Measurements from ENCODE around the gene C1QTNF8.

C1QTNF8 gene, protein sequence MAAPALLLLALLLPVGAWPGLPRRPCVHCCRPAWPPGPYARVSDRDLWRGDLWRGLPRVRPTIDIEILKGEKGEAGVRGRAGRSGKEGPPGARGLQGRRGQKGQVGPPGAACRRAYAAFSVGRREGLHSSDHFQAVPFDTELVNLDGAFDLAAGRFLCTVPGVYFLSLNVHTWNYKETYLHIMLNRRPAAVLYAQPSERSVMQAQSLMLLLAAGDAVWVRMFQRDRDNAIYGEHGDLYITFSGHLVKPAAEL

DNA sequence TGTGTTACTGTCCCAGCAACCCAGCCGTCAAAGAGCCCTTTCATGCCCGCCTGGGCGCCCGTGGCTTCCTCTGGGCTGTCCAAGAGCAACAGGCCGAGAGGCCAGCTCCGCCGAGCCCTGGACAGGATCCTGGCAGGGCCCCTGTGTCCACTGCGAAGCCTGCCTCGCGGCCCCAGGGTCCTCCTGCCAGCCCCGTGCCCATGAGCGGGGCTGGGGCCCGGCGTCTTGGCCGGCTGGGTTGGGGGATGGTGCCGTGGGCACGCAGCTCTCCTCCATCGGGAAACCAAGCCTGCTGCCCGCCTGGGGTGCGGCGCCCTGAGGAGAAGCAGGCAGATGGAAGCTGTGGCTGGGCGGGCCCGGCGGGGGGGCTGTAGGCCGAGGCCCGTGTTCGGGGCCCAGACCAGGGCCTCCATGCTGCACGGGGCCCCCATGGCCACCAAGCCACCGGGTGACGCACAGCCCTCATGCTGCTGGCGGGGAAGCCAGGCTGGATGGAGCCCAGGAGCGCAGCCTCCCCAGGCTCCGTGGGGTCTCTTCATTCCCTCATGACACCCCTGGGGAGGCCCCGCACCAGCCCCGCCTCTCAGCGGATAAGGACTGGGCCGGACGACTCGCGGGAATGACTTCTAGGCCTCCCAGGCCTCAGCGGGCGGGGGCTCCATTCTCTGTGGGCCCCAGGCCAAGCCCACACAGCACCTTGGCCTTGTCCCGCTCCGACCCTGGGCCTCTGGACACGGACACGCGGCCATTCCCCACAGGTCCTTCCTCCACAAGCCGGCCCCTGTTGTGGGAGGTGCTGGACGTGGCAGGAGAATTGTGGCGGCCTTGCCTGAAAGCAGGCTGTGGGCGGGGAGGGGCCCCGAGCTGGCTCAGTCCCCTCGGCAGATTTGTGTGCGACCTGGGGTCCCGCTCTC is at the start of gene C1QTNF8:
TSS of gene C1QTNF8 (minus strand) at position 76 of the 914 bp plus-strand sequence. CDS start 1,322 bp downstream, outside the sequence.
- DNase-seq: no peak

DNA sequence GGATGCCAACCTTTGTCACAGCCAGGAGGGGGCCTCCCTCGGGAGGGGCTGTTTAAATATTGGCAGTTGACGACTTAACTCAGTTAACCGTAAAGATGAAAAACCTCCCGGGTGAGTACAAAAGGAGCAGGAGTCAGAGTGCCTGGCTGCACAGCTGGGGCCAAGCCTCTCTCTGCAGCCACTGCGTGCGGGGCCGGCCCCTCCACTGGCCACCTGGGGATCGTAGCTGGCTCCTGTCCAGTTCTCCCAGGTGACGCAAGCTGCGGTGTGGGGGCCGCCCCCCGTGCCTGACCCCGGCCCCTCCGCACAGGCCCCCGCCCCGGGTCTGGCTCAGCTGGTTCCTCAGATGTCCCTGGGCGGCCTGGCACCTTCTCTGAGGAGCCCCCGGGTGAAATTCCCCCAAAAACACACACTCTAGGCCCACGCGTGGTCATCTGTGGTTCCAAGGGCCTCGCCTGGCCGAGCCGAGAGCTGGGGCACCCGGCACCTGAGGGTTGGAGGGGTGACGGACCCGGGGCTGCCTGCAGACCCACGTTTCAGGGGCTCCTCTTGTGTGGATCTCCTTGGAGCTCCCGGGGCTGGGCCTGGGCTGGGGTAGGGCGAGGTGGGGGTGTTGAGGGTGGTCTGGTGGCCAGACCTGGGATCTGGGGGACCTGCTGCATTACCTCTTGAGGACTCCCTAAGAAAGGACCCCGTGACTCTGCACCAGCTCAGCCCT is 49.5 kb upstream of the C1QTNF8 start:
- DNase-seq: no peak

DNA sequence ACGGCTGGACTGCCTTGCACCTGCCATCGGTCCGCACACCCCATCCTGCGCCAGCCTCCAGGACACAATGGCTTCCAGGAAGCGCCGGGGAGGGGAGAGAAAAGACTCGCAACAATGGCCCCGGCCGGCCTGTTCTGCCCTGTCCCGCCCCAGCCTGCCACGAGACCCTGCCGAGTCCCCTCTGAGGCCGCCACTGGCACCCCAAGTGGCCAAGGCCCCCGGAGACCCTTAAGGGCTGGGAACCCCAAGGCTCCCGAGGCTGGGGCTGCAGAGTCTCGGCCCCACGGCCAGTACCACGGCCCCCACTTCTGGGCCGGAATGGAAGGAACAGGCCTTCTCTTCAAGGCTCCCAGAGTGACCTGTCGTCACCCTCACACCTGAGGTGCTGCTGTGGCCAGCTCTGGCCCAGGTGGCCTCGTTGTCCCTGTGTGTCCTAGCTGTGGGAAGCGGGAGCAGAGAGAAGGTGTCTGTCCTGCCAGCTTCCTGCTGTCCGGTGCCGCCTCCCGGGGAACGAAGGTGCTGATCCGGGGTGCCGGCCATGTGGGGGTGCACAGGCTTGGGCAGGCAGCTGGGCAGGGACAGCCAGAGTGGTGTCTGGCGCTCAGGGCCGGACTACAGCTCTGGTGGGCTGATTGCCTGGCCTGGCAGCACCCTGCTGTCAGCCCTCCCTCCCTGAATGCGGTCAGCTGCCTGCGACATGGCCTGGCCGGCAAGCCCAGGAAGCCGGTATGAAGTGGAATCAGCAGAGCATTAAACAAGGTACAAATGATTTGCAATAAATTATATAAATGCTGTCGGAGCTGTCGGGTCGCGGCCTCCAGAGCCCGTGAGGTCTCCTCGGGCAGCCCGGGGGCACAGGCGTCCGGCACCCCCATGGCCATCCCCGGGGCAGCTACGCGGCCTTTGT is 48.7 kb upstream of the C1QTNF8 start:
- no peak for DNase-seq

DNA sequence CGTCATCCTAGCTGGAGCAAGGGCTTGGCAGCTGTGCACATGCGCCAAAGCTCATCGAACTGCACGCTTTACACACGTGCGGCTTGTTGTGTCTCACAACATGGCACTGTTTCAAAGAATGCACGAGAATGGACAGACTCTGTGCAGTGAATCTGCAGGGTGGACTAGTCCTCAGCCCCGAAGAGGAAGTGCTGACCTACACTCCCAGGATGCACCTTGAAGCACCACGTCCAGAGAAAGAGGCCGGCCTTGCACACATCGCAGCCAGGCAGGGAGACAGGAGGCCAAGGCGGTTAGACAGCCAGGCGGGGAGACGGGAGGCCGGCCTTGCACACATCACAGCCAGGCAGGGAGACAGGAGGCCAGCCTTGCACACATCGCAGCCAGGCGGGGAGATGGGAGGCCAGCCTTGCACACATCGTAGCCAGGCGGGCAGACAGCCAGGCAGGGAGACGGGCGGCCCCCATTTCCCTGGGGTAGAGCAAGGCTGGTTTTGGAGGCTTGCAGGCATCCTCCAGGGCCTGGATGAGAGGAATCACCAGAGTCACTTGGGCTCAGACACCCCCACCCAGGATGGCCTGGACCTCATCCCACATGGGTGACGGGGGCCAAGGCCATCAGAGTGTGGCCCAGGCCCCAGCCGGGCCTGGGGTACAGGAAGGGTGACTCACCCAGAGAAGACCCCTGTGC is 47.9 kb upstream of the C1QTNF8 start:
- DNase-seq: no peak

DNA sequence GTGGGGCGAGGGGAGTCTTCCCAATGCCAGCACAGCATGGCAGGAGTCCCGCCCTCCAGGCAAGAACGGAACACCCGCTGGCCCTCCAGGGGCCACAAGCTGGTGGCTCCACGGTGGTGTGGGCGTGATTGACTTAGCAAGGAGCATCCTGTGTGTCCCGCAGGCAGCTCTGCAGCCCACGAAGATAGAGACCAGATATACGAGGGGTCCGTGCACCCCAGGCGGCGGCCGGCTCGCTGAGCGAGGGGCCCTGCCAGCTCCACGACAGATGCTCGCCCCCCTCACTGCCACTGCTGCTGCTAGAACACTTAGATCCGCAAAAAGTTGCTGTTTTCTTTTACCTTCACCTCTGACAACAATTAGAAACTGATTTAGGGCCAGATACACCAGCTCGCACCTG is 46.9 kb upstream of the C1QTNF8 start:
- no peak for DNase-seq

DNA sequence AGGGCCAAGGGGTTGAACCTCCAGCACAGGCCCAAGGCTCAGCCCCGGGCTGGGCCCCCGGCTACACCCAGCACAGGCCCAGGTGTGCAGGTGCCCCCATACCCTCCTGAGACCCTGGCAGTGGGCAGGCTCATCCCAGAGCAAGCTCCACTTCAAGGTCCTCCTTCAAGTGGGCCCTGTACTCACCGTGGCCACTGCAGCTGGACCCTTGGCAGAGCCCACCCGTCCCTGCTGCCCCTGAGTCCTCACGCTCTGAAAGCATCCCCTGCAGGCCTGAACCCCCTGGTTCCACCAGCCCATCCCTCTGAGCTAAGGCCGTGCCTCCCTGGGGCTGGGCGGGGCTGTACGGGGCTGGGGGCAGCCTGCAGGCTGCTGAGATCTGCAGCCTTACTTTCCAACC is 45.7 kb upstream of the C1QTNF8 start:
- DNase-seq: no peak

DNA sequence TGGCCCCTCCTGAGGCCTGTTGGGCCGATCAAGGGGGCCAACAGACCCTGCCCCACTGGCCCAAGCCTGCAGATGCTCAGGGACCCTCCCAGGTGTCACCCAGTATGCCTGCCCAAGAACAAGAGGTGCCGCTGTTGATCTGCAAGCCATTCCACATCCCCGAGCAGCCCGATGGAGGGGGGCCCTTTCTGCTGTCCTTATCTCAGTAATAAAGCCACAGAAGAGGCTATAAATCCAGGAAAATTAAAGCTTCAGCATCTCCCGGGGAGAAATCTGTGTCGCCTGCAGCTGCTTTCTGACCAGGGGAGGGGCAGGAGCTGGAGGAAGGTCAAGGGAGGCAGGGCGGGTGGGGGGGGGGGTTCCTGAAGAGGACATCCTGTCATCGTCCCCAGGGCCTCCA is 45.1 kb upstream of the C1QTNF8 start:
- DNase-seq: no peak

DNA sequence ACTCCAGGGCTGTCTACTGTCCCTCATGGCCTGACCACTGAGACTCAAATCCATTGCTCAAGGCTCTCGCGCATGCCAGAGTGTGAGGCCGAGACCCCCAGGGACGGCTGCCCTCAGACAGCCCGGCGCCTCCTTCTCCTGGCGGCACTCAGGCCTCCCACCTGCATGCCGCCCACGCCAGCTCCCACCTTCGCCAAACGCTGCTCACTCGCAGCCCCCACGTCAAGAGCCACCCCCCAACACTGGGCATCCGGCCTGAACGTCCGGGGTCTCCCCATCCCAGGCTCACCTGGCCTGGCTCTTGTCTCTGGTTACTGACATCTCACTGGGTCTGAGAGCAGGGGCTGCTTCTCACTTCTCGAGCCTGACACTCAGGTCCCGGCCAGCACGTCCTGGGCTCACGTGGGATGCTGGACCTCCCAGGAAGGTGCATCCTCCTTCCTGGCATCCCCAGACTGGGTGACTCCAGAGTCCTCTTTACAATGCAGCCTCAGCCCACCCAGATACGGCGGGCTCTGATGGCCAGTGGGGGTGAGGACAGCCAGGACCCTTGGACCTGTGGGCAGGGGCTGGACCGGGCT is 44.6 kb upstream of the C1QTNF8 start:
- DNase-seq: no peak

DNA sequence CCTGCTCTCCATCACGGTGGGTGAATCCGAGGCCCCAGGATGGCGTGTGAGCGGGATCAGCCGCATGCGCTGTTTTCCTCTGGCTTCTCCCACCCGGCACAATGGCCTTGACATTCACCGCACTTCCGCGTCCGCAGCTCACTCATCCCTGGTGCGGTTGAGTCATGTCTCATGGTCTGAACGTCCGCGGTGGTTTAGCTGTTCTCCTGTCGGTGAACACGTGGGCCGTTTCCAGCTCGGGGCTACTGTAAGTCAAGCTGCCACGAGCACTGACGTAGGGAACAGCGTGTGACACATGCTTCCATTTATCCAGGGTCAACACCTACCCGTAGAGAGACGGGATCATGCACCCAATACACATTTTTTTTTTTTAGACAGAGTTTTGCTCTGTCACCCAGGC is 41.6 kb upstream of the C1QTNF8 start:
- no peak for DNase-seq

DNA sequence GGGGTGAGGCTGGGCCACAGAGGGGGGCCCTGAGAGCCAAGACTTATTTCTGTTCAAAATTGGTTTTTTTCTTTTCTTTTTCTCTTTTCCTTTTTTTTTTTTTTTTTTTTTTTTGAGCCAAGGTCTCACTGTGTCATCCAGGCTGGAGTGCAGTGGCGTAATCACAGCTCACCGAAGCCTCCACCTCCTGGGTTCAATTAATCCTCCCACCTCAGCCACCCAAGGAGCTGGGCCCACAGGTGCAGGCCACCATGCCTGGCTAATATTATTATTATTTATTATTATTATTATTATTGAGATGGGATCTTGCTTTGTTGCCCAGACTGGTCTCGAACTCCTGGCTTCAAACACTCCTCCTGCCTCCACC is 39.4 kb upstream of the C1QTNF8 start:
- DNase-seq: no peak

DNA sequence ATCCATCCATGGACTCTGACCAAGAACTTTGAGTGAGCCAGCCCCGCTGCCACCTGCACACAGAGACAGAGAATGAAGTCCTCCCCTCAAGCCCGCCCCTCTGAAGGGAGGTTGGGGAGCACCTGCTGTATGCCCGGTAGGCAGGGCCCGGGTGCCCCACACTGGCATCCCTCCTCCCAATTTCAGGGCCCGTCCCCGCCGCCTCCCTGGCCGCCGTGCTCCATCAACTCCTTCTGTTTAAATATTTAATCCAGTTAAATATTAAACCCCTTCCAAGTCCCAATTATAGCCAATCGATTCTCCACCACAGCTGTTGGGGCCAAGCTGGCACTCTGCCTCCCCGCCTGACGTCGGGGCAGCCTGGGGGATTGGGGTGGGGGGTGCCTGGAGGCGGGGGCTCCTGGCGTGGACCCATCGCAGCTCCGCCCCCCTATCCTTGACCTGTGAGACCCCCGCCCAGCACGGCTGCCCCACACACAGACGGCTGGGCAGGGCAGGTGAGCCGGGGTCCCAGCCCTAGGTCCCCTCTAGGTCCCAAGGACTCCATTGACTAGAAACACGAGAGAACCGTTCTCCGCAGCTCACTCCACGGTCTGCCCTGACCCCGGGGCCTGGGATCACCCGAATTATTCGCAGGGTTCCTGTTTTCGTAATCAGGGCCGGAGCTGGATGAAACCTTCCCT is 38.9 kb upstream of the C1QTNF8 start:
- DNase-seq: no peak

DNA sequence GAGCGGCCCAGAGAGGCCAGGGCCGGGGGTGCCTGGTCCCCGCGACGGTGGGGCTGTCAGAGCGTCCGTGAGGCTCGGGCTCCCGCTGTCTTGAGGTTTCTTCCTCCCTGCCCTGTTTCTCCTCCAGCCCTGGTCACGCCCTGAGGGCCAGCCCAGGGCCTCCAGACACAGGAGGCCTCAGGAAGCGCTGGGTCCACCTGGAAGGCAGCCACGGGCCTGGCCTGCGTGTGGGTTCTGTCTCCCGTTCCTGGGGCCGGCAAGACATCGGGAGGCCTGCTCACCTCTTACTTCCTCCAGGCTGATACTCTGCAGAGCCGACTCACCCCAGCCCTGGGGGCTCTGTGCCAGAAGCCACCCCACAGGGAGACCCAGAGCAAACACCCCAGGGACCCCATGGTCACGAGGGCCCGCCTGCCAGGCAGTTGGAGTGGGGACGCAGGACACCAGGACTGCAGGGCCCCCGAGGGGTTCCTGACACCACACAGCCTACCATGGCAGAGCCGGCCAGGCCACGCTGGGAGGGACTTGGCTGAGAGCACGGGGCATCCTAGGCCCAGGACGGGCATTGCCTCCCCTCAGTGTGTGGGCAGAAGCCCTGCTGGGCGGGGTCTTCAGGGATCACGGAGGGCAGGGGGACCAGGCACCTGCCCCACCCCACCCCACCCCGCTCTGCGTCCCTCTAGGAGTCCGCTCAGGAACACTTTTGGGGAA is 37.9 kb upstream of the C1QTNF8 start:
- no peak for DNase-seq

DNA sequence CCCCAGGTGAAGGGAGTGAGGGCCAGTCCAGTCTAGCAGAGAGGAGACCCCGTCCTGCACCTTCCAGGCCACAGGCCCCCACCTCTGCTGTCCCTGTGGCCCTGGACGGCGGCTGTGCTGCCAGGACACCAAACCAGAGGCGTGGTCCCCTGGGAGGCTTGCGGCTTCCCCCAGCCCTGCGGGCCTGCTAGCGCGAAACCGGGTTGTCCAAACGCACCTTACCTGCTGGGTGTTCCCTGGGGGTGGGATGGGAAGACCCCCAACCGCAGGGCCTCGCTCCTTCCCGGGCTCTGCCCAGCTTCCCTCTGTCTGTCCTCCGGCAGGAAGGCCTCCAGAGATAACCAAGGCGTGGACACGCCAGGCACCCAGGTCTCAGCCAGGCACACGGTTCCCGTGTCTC is 37.2 kb upstream of the C1QTNF8 start:
- DNase-seq: no peak

DNA sequence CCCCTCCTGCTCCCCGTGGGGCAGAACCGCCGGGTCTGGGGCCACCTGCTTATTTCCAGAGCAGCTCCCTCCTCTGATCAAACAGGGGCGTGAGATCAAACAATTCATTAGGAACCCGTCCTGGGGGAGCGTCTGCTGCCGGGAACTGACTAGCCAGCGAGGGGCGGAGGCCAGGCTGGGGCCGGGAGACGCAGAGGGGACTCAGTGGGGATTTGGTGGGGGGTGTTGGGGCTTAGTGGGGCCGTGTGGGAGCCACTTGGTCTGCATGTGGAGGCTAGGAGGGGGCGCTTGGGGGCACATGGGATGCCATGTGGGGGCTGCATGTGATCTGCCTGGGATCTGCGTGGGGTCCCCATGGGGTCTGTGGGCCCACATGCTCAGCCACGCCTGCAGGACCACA is 36.4 kb upstream of the C1QTNF8 start:
- no peak for DNase-seq

DNA sequence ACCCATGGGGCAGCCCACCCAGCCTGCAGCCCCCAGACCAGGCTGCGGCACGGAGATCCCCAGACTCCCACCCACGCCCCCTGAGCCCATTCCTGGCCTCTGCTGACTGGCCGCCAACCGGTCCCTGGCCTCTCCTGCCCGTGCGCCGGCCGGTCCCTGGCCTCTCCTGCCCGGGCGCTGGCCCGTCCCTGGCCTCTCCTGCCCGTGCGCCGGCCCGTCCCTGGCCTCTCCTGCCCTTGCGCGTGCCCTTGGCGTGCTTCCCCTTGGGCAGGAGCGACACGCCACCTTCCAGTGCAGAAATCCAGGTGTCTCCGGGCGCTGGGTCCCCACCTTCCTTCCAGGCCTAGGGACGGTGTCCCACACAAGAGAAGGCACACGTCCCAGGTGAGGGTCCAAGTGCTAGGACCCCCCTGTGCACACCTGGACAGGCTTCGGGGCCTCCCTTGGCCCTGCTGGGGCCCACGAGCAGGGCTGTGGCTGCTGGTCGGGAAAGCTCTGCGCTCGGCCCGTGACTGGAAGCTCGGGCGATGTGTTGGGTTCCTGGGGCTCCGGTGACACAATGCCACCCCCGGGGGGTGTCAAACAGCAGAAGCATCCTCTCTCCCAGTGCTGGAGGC is 35.4 kb upstream of the C1QTNF8 start:
- DNase-seq: no peak

DNA sequence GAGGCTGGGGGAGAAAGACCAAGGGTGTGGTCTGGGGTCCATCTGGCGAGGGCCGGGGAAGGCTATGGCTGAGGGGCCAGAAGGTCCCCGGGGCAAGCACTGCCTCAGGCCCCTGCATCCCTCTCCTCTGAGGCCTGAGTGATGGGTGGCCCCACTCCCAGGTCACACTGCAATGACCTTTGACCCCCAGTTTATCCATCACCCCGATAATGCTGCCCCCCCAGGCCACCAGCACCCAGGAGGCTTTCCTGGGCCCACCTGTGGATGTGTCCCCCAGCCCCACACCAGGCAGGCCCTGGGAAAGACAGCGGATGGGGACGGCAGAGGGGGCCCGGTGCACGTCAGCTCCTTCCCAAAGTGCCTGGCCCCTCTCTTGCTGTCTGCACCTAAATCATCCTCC is 34.3 kb upstream of the C1QTNF8 start:
- DNase-seq: no peak

DNA sequence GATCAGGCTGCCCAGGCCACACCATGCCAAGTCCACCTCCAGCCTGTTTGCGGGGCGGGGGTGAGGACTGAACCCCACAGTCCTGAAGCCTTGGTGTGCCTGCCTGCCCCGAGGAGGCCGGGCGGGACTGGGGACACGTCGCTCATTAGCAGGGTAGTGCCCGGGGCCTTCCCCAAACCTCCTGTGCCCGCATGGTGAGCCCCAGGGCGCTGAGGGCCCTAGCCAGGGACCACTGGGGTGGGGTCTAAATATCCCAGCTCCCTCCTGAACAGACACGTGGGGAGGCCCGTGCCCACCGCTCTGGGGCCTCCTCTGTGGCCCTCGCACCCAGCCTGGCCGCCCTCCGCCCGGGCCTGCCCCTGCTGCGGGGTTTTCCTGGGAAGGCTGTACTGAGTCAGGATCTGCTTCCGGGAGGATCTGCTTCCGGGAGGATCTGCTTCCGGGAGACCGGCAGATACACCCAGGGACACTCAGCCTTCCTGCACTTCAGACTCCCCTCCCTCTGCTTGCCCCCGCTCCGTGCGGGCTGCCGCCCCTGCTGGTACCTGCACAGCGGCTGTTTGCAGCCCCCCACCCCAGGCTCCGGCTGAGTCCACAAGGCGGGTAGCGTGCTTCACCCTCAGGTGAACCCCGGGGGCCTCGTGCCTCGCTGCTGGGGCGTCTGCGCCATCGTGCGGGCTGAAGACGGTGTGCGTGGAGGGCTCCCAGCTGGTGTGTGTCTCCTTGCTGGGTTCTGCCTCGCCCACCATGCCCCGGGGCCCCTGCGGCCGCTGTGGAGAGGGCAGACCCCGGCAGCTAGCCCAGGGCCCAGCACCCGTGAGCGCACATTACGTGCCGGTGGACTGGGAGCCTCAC is 33.3 kb upstream of the C1QTNF8 start:
- no peak for DNase-seq

DNA sequence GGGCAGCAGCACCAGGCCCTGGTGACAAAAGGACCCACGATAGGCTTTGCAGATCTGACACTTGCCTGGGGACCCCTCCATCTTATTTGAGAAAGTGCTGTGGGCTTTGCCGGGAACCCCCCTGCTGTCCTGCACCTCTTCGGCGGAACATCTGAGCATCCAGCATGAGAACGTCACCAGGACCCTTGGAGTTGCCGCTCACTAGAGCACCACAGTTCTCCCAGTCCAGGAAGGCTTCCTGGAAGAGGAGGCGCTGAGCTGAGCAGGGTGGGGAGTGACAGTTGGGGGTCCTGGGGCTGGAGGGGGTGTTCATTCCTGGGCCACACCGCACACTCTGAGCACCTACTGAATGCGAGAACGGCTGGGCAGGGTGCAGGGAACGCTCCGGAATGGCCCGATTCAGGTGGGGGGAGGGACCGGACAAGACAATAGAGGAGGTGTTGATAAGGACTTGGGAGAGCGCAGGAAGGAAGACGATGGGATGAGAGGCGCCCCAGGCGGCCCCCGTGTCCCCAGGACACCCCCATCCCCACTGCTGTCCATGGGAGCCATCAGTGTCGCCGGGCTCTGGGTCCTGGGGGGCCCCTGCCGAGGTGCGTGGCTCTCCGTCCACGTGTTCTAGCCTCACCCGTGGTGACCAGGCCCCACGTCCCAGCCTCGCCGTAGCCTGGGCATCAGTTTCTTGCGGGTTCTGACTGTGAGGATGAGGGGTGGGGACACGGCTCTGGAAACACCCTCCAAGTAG is 32.1 kb upstream of the C1QTNF8 start:
- DNase-seq: no peak

Measured in GDM1 (cell line).